RPMI7951 (cell line): ENCODE measurements around the gene STX1B. TPM values are rescaled to one million over a fixed set of nuclear protein-coding genes. Genes with fewer than 3 reads are reported as not detected.
"Not testable (repeated sequence)": the region's sequence is repeated elsewhere in the genome, so short reads cannot be mapped to it uniquely, and the experiment has no call there.

Experiments
- DNase-seq: peaks from one replicate; pipeline ENCODE4 v3.0.0-alpha.2; 2012; ENCODE audit warnings: low read depth
- total RNA-seq: library from RNA; depleted of rRNA; stranded (reverse); fragments of >200 nt; shearing (Covaris generic); gene quantifications from 2 replicates; pipeline ENCODE4 v1.2.3, GENCODE V29; 2014; rRNA removed

Gene STX1B
- 0.29 and 0.60 TPM in 2 replicates for total RNA-seq

DNA sequence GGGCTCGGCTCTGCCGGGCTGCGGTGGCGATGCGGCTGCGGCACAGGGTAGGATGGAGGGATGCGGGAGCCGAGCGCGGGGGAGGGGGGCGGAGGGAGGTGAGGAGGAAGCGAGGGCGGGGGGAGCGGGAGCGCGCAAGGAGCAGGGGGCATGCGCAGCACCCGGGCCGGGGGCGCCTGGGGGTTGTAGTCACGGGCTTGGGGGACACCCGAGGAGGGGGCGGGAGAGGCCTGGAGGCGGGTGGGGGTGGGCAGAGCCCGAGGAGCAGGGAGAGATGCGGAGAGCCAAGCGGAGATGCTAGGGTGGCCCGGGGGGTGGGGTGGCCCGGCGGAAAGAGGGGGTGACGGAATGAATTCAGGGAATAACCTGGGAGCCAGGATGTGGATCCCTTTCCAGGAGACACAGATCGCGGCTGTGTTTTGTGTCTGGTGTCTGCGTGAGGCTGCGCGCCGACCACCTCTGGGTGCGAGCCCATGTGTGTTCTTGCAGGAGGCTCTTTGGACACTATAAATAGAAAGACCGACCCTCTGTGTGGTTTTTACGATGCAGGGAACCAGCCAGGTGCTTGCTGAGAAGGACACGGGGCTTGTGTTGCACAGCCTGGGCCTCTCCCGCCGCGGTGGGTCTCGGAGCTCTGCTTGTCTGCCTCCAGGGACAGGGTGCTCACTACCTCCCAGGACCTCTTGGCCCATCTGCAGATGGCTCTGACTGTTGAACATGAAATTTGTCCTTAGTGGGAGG is at the start of gene STX1B:
TSS of gene STX1B (minus strand) at position 54 of the 741 bp plus-strand sequence. CDS start 242 bp downstream, outside the sequence.
- DNase-seq = no peak

DNA sequence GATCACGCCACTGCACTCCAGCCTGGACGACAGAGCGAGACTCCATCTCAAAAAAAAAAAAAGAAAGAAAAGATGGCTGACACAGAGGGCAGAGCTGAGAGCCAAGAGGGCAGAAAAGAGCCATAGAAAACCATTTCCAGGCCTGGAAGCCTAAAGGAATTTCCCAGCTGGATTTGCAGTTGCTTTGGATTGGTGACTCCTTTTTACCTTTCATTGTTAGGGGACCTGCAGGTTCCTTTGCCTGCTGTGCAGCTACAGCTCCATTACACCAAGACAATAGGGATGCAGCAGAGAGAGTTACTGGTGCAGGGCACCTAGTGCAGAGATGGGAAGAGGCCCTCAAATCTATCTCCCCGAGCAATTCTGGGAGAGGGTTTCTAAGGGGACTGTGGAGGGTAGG is 45.2 kb upstream of the STX1B start:
- no peak for DNase-seq

DNA sequence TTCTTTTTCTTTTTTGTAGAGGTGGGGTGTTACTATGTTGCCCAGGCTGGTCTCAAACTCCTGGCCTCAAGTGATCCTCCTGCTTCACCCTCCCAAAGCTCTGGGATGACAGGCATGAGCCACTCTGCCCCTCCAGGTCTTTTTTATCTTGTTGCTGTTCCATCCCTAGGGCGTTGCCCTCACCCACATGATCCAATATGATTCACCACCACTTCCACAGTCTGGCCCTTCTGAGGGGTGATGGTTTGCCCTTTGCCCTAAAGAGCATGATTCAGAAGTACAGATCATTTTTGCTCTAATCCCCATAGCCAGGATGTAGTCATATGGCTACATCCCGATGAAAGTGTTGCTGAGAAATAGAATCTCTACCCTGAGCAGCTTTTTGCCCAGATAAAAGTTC is 41.7 kb upstream of the STX1B start:
- DNase-seq = peak; percentile 96

GRCh38 chr16:31050280-31051030 is 40.0 kb upstream of the STX1B start:
- DNase-seq = peak; percentile 30

GRCh38 chr16:31043898-31044481 is 33.6 kb upstream of the STX1B start:
- no peak for DNase-seq

DNA sequence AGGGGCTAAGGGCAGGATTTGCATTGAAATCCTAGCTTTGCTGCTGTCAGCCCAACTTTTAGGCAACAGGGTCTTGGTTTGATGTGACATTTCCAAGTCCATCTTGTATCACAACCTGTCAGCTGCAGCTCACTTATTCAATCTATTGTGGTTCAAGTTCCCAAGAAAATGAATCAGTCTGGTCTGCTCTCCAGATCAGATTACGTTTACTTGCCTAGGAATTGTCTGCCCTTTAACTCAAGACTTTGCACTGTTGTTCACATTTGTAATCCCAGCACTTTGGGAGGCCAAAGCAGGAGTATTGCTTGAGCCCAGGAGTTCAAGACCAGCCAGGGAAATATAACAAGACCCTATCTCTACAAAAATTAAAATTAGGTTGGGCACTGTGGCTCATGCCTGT is 32.9 kb upstream of the STX1B start:
- no peak for DNase-seq

DNA sequence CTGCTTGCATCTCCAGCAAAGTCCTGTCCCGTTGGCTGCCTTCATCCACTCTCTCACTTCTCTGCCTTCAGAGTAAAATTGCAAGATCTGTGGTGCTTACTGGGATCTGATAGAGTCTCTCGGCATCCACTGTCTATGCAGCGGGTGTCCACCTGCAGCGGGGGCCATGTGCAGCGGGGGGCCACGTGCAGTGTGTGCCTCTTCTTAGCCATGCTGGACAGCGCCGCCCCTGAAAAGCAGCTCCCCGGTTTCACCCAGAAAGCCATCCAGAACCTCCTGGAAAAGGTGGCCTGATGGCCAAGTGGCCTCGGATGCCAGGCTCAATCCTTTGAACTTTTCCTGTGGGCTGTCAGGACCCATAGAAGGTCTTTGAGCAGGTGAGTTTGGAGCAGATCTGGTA is 32.4 kb upstream of the STX1B start:
- no peak for DNase-seq

- no peak for DNase-seq
Observed at GRCh38 chr16:31038993-31039392, 28.6 kb upstream of the STX1B start.

GRCh38 chr16:31036691-31037090 is 26.3 kb upstream of the STX1B start:
- no peak for DNase-seq

- peak; percentile 76 for DNase-seq
Observed at GRCh38 chr16:31033709-31034492, 23.5 kb upstream of the STX1B start.

DNA sequence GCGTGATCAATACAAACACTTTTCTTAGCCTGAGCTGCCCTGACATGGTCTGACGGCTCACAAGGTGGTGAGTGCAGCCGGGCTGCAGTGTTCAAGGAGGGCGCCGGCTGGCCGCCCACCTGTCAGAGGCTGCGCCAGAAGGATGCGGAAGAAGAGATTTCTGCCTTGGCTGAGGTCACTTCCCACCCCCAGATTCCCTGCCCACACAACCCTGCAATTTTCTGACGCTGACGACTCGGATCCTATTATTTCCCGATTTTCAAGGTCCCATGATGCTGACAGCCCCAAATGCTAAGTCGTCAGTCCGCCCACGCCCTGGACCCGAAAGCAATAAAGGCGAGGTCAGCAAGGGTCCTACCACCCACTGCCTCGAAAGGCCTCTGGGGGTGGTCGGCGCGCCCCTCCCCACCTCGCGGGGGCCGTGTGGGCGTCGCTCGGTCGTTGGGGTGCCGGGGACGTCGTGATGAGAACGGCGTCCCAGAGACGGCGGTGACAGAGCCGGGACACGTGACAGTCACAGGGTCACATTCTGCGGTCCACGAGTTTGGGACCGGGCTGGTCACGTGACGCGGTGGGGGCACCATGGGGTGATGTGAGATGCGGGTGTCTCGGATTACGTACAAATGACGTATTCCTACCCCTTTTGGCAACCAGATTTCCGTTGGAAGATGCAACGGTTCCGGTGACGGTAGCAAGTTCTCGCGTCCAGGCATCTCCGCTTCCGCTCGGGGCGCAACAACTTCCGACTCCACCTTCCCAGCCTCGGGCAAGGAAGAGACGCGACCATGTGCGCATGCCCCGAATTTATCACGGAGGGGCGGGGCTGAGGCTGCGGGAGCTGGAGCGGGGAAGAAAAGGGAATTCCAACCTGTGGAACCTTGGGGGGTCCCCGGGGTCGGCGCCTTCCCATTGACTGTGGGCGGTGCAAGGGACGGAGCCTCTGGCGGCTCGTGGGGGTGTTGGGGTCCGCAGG is 22.6 kb upstream of the STX1B start, which contains the start of gene STX4:
TSS of gene STX4 (plus strand) at position 823 of the 973 bp plus-strand sequence. CDS start 248 bp downstream, outside the sequence.
- DNase-seq = peak; percentile 95

- DNase-seq = no peak
Observed at GRCh38 chr16:31031276-31031675, 20.8 kb upstream of the STX1B start.

DNA sequence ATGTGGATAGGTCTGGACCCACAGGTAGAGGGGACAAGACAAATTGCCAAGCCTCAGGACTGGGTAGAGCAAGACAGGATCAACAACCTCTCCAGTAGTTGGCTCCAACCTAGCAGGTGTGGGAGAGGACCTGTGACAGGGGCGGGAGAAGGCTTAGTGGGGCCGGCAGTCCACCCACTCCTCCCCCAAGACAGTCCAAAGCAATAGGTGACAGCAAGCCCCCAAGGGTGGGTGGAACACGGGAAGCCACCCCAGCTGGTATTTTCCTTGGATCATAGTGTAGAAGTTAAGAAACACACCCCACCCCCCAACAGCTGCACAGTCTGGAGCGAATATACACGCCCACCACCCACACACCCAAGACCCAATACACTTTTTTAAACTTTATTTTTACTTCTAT is 18.8 kb upstream of the STX1B start:
- DNase-seq = no peak

- DNase-seq = no peak
Observed at GRCh38 chr16:31025339-31025738, 14.9 kb upstream of the STX1B start.

DNA sequence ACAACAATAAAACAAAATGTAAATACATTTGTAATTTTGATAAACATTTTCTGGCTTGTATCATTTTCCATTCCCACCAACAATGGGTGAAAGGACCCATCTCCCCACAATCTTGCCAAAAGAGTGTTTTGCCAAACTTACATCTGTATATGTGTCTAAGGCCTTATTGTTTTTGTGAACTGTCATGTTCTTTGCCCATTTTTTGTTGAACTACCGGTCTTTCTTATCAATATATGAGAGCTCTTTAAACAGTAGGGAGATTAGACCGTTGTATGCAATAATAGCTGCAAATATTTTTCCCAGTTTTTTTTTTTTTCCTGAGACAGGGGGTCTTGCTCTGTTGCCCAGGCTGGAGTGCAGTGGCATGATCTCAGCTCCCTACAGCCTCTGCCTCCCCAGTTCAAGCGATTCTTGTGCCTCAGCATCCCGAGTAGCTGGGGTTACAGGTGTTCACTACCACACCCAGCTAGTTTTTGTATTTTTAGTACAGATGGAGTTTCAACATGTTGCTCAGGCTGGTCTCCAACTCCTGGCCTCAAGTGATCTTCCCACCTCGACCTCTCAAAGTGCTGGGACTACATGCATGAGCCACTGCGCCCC is 13.3 kb upstream of the STX1B start:
- DNase-seq = no peak

- DNase-seq = no peak
Observed at GRCh38 chr16:31023252-31023602, 12.8 kb upstream of the STX1B start.

- no peak for DNase-seq
Observed at GRCh38 chr16:31022544-31023251, 12.3 kb upstream of the STX1B start.

GRCh38 chr16:31020536-31020935 is 10.1 kb upstream of the STX1B start:
- DNase-seq = no peak

- not testable (repeated sequence) for DNase-seq
Observed at GRCh38 chr16:31017756-31018155, 7.3 kb upstream of the STX1B start.

DNA sequence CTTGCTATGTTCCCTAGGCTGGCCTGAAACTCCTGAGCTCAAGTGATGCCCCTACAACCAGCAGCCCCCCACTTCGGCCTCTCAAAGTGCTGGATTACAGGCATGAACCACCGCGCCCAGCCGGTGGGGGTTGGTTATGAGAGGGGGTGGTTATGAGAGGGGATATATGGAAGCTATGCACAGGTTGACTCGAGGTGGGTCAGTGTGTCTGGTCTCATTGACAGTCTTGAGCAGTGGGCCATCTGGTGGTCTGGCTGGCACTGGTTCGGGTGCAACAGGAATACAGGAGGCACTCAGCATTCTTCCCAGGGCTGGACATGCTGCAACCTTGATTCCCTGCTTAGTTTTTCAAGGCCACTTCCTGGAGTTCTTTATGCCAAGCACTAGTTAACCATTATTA is 5.6 kb upstream of the STX1B start:
- peak; percentile 19 for DNase-seq
